GM18508 (cell line): ENCODE measurements around the gene ZNF709.
"Not testable (repeated sequence)": the region's sequence is repeated elsewhere in the genome, so short reads cannot be mapped to it uniquely, and the experiment has no call there.

Experiments
- ATAC-seq: cut with Tn5 transposase; IDR thresholded peaks from one replicate; pipeline ENCODE4 v1.9.1; 2021; ENCODE audit warnings: moderate number of reproducible peaks; ENCODE audit not compliant: insufficient read depth, unreplicated experiment

ZNF709 gene

DNA sequence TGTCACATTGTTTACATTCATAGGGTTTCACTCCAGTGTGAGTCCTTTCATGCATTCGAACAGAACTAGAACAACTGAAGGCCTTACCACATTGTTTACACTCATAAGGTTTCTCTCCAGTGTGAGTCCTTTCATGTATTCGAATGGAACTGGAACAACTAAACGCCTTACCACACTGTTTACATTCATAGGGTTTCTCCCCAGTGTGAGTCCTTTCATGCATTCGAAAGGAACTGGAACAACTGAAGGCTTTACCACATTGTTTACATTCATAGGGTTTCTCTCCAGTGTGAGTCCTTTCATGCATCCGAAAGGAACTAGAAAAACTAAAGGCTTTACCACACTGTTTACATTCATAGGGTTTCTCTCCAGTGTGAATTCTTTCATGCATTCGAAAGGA is 20.5 kb downstream of the ZNF709 start:
- ATAC-seq, result not testable (repeated sequence)

DNA sequence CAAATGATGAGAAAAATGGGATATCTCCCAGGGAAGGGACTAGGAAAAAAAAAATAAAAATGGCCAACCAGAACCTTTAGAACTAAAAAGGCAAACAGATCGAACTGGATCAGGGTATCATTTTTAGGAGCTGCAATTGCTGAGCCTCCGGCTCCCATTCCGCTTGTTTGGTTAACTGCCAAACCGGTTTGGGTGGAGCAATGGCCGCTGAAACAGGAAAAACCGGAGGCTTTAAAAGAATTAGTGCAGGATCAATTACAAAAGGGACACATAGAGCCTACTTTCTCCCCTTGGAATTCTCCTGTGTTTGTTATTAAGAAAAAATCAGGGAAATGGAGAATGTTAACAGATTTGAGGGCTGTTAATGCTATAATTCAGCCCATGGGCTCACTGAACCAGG is 31.1 kb downstream of the ZNF709 start:
- ATAC-seq, result no peak

DNA sequence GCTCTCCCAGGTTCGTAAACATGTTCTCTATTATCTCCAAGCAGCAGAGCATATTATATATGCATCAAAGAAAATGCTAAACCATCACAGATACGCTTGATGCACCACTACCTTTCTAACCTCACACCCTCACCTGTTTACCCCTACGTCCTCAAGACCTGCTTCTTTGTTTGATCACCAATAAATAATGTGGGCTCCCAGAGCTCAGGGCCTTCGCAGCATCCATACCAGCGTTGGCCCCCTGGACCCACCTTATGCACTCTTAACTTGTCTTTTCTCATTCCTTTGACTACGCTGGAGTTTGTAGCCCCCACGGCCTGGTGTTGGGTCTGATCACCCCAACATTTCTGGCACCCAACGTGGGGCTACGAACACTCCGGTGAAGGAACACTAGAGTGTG is 33.8 kb downstream of the ZNF709 start:
- no peak for ATAC-seq

DNA sequence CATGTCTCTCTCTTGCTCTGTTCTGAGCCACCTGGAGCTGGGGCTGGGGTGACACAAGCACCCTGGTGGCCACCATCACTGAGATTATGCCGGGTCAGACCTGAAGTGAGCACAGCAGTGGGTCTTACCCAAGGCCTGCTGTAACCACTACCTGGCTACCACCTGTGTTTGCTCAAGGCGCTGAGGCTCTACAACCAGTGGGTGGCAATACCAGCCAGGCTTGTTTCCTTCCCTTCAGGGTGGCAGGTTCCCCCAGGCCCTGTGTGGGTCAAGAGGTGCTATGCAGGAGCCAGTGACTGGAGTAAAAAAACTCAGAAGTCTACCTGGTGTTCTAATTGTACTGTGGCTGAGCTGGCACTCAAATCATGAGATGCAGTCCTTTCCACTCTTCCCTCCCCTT is 35.8 kb downstream of the ZNF709 start:
- no peak for ATAC-seq

DNA sequence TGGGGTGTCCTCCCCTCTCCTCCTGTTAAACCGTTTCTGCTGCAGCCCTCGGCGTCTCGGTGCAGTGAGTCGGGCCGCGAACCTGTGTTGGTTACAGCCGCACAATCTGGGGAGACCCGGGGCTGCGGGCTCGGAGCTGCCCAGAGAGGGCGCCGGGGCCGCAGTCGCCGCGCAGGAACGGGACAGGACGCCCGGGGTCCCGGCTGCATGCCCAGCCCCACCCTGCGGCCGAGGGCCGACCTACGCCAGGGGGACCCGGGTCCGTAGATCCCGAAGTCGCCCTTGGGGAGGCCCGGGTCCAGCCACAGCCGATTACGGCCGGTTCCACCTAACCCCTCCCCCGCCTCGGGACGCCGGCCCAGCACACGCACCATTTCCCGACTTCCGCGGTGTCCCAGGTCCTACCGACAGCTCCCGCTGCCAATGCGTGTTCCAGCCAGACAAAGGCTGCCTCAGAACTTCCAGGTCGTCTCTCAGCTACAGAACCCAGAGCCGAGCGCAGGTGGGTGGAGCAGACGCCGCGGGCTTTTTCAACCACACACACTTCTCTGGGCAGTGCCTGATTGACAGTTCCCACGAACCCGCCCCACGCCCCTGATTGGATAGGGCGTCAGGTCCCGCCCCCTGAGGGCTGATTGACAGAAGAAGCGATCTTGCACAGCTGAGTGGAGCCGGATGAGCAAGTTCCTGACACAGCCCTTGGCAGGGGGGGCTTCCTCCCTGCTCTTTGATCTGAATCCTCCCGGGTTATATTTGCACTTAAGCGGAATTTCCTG is 43.9 kb downstream of the ZNF709 start, which contains the start of gene ZNF443:
ZNF443 (minus strand) TSS at position 481 of the 776 bp plus-strand sequence; CDS start at position 374, 107 bp downstream.
- ATAC-seq, result peak; percentile 80

DNA sequence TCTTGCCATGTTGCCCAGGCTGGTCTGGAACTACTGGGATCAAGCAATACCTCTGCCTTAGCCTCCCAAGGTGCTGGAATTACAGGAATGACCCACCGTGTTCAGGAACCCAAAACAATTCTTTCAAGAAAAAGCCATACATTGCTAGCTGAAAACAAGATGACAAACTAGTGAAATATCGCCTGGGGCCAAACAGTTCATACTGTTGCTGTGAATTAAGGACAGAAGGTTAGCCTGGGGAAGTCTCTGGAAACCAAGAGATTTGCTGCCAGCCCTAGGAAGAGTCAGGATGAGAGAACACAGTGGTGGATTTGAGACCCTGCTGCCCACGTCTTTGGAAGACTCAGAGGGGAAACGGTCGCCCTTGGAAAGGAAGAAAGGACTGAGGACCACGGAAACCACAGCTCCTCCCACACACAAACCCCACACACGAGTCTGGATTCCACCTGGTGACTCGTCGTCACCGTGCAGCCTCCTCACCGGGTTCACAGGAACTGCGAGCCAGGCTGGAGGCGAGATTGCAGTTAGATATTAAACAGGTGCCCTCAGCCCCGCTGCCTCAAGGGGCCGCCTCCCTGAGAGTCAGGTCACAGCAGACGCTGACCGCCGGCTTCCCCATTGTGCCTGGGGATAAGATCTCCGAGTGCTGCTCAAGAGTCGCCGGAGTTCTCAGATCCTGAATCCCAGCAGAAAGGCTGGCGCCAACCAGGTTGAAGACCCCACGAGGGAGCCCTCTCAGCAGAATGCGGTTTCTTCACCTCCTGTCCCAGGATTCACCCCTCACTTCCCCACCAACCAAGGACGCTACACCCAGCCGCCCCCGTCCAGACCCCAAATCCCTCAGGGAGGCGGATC is 44.7 kb downstream of the ZNF709 start:
- not testable (repeated sequence) for ATAC-seq

DNA sequence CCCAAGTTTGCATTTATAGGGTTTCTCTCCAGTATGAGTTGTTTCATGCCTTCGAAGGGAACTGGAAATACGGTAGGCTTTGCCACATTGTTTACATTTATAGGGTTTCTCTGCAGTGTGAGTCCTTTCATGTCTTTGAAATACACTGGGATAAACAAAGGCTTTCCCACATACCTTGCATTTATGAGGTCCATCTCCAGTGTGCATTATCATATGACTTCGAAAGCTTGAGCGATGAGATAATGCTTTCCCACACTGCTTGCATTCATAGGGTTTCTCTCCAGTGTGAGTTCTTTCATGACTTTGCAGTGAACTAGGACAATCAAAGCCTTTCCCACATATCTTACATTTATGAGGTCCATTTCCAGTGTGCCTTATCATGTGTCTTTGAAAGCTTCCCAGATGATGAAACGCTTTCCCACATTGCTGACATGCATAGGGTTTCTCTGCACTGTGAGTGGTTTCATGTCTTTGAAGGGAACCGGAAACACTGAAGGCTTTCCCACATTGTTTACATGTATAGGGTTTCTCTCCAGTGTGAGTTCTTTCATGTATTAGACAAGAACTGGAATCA is 53.8 kb downstream of the ZNF709 start:
- not testable (repeated sequence) for ATAC-seq

DNA sequence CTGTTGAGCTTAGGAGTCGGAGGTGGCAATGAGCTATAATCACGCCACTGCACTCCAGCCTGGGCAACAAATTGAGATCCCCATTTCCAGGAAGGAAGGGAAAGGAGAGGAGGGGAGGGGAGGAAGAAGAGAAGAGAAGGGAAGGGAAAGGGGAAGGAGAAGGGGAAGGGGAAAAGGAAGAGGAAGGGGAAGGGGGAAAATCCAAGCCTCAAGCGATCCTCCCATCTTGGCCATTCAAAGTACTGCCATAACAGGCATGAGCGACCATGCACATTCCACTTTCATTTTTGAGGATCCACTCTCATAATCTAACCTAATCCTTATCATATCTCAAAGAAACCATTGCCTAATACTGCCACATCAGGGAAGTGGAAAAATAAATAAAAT is 58.7 kb downstream of the ZNF709 start:
- ATAC-seq, result no peak

DNA sequence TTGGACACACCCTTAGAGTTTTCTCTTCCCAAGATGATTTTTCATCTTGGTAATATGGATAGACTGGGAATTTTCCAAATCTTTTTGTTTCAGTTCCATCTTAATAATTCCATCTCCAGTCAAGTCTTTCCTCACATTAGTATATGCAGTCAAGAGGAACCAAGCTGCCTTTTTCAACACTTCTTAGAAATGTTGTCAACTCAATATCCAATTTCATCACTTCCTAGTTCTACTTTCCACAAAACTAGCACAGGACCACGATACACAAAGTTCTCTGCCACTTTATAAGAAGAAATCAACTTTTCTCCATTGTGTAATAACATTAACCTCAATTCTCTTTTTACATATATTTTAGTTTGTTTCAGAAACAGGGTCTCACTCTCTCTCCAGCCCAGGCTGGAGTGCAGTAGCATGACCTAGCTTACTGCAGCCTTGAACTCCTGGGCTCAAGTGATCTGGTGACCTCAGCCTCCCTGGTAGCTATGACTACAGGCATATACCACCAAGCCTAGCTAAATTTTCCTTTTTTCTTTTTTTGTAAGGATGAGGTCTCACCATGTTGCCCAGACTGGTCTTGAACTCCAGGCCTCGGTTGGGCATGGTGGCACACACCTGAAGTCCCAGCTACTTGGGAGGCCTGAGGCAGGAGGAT is 59.3 kb downstream of the ZNF709 start:
- no peak for ATAC-seq

DNA sequence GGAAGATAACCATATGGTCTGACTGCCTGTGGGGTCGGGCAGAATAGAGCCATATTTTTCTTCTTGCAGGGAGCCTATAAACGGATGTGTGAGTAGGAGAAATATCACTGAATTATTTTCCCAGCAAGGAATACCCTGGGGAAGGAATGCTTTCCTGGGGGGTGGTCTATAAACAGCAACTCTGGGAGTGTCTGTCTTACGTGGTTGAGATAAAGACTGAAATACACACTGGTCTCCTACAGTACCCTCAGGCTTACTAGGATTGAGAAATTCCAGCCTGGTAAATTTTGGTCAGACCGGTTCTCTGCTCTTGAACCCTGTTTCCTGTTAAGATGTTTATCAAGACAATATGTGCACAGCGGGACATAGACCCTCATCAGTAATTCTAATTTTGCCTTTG is 67.3 kb downstream of the ZNF709 start:
- ATAC-seq, result not testable (repeated sequence)

DNA sequence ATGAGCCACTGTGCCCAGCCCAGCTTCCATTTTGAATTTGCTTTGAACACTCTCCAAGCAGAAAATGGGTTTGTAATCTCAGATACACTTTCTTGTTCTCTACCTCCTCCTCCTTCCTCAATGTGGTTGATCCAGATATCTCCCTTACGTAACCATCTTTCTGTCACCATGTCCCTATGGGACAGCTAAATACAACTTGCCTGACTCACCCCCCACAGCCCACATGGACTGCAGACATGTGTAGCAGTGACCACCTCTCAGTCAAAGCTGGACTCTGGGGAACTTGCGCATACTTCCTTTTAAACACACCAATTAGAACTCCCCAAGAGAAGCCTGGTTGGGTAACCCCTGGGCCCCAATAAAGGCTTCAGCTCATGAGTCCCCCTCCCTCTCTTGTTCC is 72.7 kb downstream of the ZNF709 start:
- ATAC-seq, result no peak
